Mucosa of rectum (tissue), 2 donors: Measurements from ENCODE around the gene COG8.

Experiments used
- H3K27ac ChIP-seq, 2 donors: one replicate each; pipeline ENCODE4 v1.7.0; 2013; ENCODE audit warnings: inconsistent platforms in 2 of 2, low read depth in 2 of 2, low read length in 2 of 2
- H3K27me3 ChIP-seq, 2 donors: one replicate each; pipeline ENCODE4 v1.7.0; 2013; ENCODE audit warnings: low read length in 2 of 2; ENCODE audit not compliant: control insufficient read depth in 2 of 2, insufficient read depth in 2 of 2
- H3K36me3 ChIP-seq, 2 donors: one replicate each; pipeline ENCODE4 v1.7.0; 2013; ENCODE audit warnings: low read length in 2 of 2; ENCODE audit not compliant: control insufficient read depth in 2 of 2, insufficient read depth in 2 of 2
- H3K4me1 ChIP-seq, 2 donors: one replicate each; pipeline ENCODE4 v1.7.0; 2013; ENCODE audit warnings: low read length in 2 of 2, mild to moderate bottlenecking in 1 of 2; ENCODE audit not compliant: control insufficient read depth in 2 of 2, insufficient read depth in 2 of 2
- H3K4me3 ChIP-seq, 2 donors: one replicate each; pipeline ENCODE4 v1.7.0; 2013; ENCODE audit warnings: low read length in 2 of 2
- H3K9ac ChIP-seq, 2 donors: one replicate each; pipeline ENCODE4 v1.7.0; 2013; ENCODE audit warnings: low read length in 2 of 2, low read depth in 1 of 2, mild to moderate bottlenecking in 1 of 2
- H3K9me3 ChIP-seq, 2 donors: one replicate each; pipeline ENCODE4 v1.7.0; 2013; ENCODE audit warnings: low read length in 2 of 2; ENCODE audit not compliant: control insufficient read depth in 2 of 2
- donor health status: healthy.
- donor health status: Normal muscosa, but diverticular disease.

The COG8 gene

DNA sequence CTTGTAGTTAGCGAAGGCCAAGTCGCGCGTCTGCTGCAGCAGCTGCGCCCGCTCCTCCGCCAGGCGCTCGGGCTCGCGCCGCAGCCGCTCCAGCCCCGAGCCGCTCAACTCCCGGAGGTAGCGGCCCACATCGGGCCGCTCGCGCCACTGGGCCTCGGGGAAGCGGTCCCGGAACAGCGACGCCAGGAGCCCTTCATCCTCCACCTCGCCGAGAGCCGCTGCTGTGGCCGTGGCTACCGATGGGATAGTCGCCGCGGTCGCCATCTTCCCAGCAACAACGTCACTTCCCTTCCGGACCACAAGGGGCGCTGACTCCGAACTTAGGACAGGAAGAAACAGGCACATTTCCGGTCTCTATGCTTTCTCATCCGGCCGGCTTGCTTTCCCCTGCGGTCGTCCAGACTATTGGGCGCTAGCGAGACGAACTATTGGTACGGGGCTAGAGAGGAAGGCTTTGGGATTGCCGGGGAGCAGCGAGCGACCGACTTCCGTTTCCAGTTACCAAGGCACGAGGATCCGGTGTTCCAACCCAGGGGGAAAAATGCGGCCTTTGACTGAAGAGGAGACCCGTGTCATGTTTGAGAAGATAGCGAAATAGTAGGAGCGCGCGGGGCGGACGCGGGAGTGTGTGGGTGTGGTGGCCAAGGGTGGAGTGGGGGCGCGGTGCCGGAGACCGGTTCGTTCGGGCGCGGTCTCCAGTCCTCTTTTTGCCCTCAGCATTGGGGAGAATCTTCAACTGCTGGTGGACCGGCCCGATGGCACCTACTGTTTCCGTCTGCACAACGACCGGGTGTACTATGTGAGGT lies at the start of gene COG8, which contains the start of gene NIP7:
Gene COG8 (minus strand): TSS at position 276 of the 806 bp plus-strand sequence. CDS start 12 bp downstream, at position 264.
Gene NIP7 (plus strand): TSS at position 484 of the 806 bp plus-strand sequence. CDS start 58 bp downstream, at position 542.
- Histone ChIP-seq H3K27me3 (no peaks in the 10 kb centered on the region), H3K4me3 (peak within 1 kb of the TSS; percentile 83 to 94), H3K4me1 (peaks cover 14 to 18% of the 10 kb centered on the region in 2 donors), H3K9me3 (no peaks in the 10 kb centered on the region), H3K36me3 (peaks cover 28 to 37% of the 10 kb centered on the region in 2 donors), H3K27ac (peak within 1 kb of the TSS; percentile 87), H3K9ac (peak within 1 kb of the TSS; percentile 65 to 84)

DNA sequence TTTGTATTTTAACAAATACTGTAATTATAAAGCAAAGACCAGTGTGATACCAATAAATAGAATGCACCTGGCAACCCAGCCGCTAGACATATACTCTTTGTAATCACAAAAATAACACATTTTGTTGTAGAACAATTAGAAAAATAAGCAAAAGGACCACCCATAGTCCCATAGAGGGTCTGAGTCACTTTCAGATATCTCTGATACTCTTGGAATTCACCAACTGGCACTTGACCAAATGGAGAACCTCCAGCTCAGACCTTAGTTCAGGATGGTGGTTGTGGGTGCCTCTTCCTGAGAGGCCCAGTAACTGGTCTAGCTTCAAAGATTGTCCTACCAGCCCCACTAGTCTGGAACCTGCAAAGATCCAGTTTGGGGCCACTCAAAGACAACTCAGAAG lies 47.2 kb upstream of the COG8 start:
- Histone ChIP-seq H3K4me3 (no peak overlapping the region), H3K9me3 (no peaks in the 10 kb centered on the region), H3K27me3 (no peaks in the 10 kb centered on the region), H3K36me3 (peaks cover 15 to 22% of the 10 kb centered on the region in 2 donors), H3K9ac (no peak overlapping the region), H3K4me1 (peaks cover 4 to 7% of the 10 kb centered on the region in 2 donors), H3K27ac (no peak overlapping the region)

DNA sequence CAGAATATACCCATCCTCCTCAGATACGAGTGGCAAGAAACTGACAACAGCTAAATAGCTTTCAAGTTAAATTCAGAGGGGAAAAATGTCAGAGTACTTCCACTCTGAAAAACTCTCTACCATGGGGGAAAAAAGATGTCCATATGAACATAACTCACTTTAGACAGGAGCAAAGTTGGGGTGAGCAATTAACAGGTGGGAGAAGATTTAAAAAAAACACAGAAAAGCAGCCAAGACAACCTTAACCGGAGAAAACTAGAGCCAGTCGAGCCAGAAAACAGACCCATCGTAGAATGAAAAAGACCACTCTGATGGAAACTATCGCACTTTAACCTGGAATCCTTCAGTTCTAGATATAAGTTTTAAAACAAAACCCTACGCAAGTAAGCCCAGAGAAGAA lies 45.6 kb upstream of the COG8 start:
- Histone ChIP-seq H3K4me3 (peak overlapping the region; percentile 69 to 91), H3K4me1 (peaks cover 4 to 7% of the 10 kb centered on the region in 2 donors), H3K27ac (peak overlapping the region; percentile 80 to 81)

DNA sequence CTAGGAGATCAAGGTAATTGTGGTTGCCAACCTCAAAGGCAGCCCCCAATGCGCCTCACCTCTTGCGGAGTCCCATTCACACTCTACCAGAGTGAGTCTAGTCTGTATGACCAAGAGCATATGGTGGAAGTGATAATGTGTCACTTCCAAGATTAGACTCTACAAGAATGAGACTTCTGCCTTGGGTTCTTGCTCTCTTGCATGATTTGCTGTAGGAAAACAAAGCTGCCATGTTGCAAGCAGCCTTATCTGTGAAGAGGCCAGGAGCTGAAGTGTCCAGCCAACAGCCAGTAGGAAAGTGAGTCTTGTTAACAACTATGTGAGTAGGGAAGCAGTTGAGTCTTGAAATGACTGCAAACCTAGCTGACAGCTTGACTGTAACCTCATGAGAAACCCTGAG lies 43.1 kb upstream of the COG8 start:
- H3K9me3 ChIP-seq, result no peaks in the 10 kb centered on the region
- no peaks in the 10 kb centered on the region for H3K27me3 ChIP-seq
- no peak overlapping the region for H3K27ac ChIP-seq
- no peak overlapping the region for H3K9ac ChIP-seq
- H3K4me1 ChIP-seq, result peaks cover 4 to 7% of the 10 kb centered on the region in 2 donors
- H3K36me3 ChIP-seq, result peaks cover 28 to 42% of the 10 kb centered on the region in 2 donors
- no peak overlapping the region for H3K4me3 ChIP-seq

More for the DNA sequence above, 45.6 kb upstream of the COG8 start:
- Histone ChIP-seq H3K9ac (peak overlapping the region; percentile 78 to 83), H3K36me3 (peaks cover 17 to 27% of the 10 kb centered on the region in 2 donors), H3K9me3 (no peaks in the 10 kb centered on the region), H3K27me3 (no peaks in the 10 kb centered on the region)

- H3K9ac ChIP-seq, result no peak overlapping the region
- no peaks in the 10 kb centered on the region for H3K27me3 ChIP-seq
- H3K4me3 ChIP-seq, result no peak overlapping the region
- H3K36me3 ChIP-seq, result peaks cover 28 to 42% of the 10 kb centered on the region in 2 donors
- H3K4me1 ChIP-seq, result peaks cover 4 to 7% of the 10 kb centered on the region in 2 donors
- H3K27ac ChIP-seq, result no peak overlapping the region
- no peaks in the 10 kb centered on the region for H3K9me3 ChIP-seq
These were observed 41.9 kb upstream of the COG8 start for GRCh38 chr16:69381231-69381630.

GRCh38 chr16:69378760-69379159 lies 39.4 kb upstream of the COG8 start:
- H3K9me3 ChIP-seq, result no peaks in the 10 kb centered on the region
- H3K9ac ChIP-seq, result no peak overlapping the region
- H3K27me3 ChIP-seq, result no peaks in the 10 kb centered on the region
- peaks cover 28 to 36% of the 10 kb centered on the region in 2 donors for H3K36me3 ChIP-seq
- no peak overlapping the region for H3K4me3 ChIP-seq
- H3K4me1 ChIP-seq, result peaks cover 0 to 6% of the 10 kb centered on the region in 2 donors
- H3K27ac ChIP-seq, result no peak overlapping the region

DNA sequence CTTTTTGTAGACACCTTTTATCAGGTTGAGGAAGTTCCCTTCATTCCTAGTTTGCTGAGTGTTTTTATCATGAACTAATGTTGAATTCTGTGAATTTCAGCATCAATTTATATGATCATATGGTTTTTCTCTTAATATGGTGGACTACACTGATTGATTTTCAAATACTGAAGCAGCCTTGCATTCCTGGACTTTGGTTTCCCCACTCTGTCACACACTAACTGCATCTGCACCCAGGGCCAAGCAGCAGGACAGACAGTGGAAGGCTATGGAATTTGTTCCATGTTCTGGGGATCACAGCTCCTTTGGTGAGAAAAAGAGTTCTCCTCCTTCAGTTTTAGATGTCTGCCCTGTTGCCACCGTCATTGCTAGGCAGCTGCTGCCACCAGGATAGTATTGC lies 38.7 kb upstream of the COG8 start:
- Histone ChIP-seq H3K4me3 (no peak overlapping the region), H3K27ac (no peak overlapping the region), H3K4me1 (peaks cover 3 to 11% of the 10 kb centered on the region in 2 donors), H3K9me3 (no peaks in the 10 kb centered on the region), H3K27me3 (no peaks in the 10 kb centered on the region), H3K36me3 (peaks cover 26 to 34% of the 10 kb centered on the region in 2 donors), H3K9ac (no peak overlapping the region)

GRCh38 chr16:69376393-69377059 lies 37.2 kb upstream of the COG8 start:
- H3K36me3 ChIP-seq, result peaks cover 13 to 19% of the 10 kb centered on the region in 2 donors
- H3K27me3 ChIP-seq, result no peaks in the 10 kb centered on the region
- no peak overlapping the region for H3K27ac ChIP-seq
- H3K4me1 ChIP-seq, result peaks cover 8 to 16% of the 10 kb centered on the region in 2 donors
- no peaks in the 10 kb centered on the region for H3K9me3 ChIP-seq
- H3K9ac ChIP-seq, result no peak overlapping the region
- no peak overlapping the region for H3K4me3 ChIP-seq

GRCh38 chr16:69373019-69373418 lies 33.7 kb upstream of the COG8 start:
- H3K9ac ChIP-seq, result no peak overlapping the region
- no peaks in the 10 kb centered on the region for H3K9me3 ChIP-seq
- H3K27ac ChIP-seq, result peak overlapping the region in 1 of 2 donors; percentile 7
- no peak overlapping the region for H3K4me3 ChIP-seq
- H3K27me3 ChIP-seq, result no peaks in the 10 kb centered on the region
- peaks cover 18 to 24% of the 10 kb centered on the region in 2 donors for H3K36me3 ChIP-seq
- H3K4me1 ChIP-seq, result peaks cover 8 to 16% of the 10 kb centered on the region in 2 donors

GRCh38 chr16:69371564-69371963 lies 32.2 kb upstream of the COG8 start:
- H3K36me3 ChIP-seq, result peaks cover 26 to 37% of the 10 kb centered on the region in 2 donors
- H3K27me3 ChIP-seq, result no peaks in the 10 kb centered on the region
- no peak overlapping the region for H3K4me3 ChIP-seq
- H3K9ac ChIP-seq, result no peak overlapping the region
- peaks cover 8 to 16% of the 10 kb centered on the region in 2 donors for H3K4me1 ChIP-seq
- no peak overlapping the region for H3K27ac ChIP-seq
- H3K9me3 ChIP-seq, result no peaks in the 10 kb centered on the region
